GM10266 (cell line): Measurements from ENCODE around the gene FBXL17.

Source experiments
- DNase-seq: peaks from one replicate; pipeline ENCODE4 v3.0.0; 2012; ENCODE audit errors: extremely low spot score
- TF ChIP-seq, protein P1 (sequence below): IDR thresholded peaks from 2 replicates; pipeline ENCODE4 v1.5.1; 2012; ENCODE audit warnings: mild to moderate bottlenecking, low read depth; ENCODE audit not compliant: control insufficient read depth, insufficient read depth; ENCODE audit errors: missing control alignments

FBXL17 gene

DNA sequence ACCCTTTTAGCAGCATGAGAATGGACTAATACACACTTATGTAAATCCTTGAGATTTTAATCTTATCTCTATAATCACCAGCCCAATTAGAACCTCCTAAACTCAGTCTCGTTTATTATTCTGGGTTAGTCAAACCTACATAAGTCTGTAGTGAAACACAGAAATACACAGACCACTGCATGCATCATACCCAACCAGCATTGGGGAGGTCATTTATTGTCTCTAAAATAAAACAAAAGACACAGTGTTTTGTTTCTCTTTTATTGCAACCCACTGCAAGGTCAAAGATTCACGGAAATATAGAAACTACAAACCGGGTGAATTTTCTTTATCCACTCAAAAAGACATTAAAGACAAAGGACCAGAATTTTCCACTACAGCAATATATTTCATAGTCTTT lies 523.1 kb downstream of the FBXL17 start:
- no peak for DNase-seq
- TF ChIP-seq, protein P1, sequence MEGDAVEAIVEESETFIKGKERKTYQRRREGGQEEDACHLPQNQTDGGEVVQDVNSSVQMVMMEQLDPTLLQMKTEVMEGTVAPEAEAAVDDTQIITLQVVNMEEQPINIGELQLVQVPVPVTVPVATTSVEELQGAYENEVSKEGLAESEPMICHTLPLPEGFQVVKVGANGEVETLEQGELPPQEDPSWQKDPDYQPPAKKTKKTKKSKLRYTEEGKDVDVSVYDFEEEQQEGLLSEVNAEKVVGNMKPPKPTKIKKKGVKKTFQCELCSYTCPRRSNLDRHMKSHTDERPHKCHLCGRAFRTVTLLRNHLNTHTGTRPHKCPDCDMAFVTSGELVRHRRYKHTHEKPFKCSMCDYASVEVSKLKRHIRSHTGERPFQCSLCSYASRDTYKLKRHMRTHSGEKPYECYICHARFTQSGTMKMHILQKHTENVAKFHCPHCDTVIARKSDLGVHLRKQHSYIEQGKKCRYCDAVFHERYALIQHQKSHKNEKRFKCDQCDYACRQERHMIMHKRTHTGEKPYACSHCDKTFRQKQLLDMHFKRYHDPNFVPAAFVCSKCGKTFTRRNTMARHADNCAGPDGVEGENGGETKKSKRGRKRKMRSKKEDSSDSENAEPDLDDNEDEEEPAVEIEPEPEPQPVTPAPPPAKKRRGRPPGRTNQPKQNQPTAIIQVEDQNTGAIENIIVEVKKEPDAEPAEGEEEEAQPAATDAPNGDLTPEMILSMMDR, result no peak

DNA sequence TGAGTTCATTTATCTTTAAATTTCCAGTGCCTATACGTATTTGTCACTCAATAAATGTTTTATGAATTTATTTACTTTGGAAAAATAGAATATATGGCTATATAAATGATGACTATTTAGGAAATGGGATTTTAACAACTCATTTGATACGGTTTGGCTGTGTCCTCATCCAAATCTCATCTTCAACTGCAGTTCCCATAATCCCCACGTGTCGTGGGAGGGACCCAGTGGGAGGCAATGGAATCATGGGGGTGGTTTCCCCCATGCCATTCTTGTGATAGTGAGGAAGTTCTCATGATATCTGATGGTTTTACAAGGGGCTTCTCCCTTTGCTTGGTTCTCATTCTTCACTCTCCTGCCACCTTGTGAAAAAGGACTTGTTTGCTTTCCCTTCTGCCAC lies 523.6 kb downstream of the FBXL17 start:
- TF ChIP-seq, protein P1, result no peak
- DNase-seq, result no peak

DNA sequence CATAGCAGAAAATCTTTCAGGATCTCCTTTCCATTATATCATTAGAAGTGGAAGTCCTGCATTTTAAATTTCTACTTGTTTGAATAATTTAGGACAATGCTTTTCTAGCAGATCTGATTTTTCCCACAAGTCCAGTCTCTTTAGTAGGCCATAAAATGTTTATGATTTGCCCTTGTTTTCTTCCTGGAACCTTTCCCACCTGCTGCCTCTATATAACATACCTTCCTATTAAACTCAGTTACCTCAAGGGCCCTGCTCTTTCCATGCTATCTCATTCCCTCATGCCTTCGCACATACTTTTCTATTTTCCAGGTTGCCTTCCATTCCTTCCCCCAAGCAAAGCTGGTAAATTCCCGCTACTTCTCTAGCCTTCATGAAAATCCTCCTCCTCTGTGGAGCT lies 524.1 kb downstream of the FBXL17 start:
- TF ChIP-seq, protein P1, result no peak
- DNase-seq, result no peak

DNA sequence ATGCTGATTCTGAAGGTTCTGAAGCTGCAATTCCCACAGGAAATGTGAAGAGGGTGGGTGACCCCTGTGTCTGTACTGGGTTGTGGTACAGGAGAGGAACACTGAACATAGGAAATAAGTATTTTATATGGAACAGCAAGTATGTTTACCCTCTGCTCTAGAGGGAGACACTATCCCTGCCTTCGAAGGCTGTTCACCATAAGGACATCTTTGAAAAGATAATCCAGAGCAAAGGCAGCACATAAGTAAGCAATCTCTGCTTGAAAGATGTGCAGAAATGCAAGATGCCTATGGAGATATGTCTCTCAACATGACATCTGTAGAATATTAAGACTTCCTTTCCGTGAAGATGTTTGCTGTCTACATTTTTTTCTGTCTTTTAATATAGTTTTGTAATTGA lies 526.7 kb downstream of the FBXL17 start:
- no peak for DNase-seq
- TF ChIP-seq, protein P1, result no peak

DNA sequence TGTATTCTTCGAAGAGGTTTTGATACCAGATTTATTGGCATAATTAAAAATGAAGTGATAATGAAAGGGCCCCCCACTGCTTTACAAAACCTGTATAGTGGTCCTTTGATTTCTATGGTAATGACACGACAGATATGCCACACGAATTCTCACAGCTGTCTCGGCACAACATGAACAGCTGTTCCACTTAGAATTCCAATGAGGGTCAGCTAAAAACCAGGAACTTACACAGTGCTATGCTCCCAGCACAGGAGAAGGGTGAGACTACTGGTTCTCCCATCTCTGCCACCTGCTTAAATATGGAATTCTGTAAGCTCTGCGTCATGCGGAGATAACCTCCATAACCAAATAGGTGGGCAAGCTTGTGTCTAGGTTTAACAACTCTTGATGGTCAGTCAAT lies 528.2 kb downstream of the FBXL17 start:
- no peak for DNase-seq
- TF ChIP-seq, protein P1, result no peak

DNA sequence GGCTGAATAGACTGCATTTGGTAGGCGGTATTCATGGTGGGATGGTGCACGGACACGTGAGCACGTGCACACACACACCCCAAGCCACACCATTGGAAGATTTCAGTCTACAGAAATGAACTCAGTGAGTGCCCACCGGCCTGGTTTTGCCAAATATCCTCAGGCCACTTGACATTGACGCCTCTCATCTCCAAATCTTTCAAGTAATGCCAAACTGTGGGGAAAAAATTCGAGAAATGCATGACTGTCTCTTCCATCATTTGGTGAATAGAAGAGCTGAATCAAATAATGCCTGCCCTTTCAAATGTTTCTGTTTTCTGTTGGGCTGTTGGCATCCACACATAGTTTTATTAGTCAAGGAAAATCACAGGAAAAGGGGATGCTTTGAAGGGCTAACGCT lies 528.9 kb downstream of the FBXL17 start:
- DNase-seq, result no peak
- TF ChIP-seq, protein P1, result no peak

DNA sequence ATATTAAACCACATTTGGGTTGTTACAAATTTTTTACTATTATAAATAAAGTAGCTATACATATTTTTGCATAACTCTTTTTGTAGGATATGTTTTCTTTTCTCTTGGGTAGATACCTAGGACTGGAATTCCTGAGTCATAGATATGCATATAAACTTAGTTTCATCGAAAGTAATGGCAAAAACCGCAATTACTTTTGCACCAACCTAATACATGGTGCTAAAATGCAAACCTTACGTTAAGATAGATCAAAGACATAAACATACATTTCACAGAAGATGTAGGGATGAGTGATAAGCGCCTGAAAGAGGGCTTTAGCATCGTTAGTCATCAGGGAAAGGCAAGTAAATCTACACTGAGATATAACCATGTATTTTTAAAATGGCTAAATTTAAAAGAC lies 532.8 kb downstream of the FBXL17 start:
- DNase-seq, result no peak
- TF ChIP-seq, protein P1, result no peak
